Choroid plexus epithelial cell (primary cell): ENCODE measurements around the gene ARHGEF7.

ENCODE experiments used
- DNase-seq: peaks from one replicate; pipeline ENCODE4 v3.0.0-alpha.2; 2010; ENCODE audit warnings: low read depth
- H3K4me3 ChIP-seq: 2 replicates; pipeline ENCODE4 v1.5.1; 2011; ENCODE audit warnings: low read depth, mild to moderate bottlenecking, control low read depth, low read length, moderate library complexity
- TF ChIP-seq, protein P1 (sequence below): conservative IDR thresholded peaks from 2 replicates; pipeline ENCODE4 v1.5.1; 2011; ENCODE audit warnings: low read depth, mild to moderate bottlenecking, control low read depth, inconsistent platforms, low read length, moderate library complexity

The ARHGEF7 gene

GRCh38 chr13:111327730-111328573 is 212.8 kb downstream of the ARHGEF7 start:
- TF ChIP-seq, protein P1, sequence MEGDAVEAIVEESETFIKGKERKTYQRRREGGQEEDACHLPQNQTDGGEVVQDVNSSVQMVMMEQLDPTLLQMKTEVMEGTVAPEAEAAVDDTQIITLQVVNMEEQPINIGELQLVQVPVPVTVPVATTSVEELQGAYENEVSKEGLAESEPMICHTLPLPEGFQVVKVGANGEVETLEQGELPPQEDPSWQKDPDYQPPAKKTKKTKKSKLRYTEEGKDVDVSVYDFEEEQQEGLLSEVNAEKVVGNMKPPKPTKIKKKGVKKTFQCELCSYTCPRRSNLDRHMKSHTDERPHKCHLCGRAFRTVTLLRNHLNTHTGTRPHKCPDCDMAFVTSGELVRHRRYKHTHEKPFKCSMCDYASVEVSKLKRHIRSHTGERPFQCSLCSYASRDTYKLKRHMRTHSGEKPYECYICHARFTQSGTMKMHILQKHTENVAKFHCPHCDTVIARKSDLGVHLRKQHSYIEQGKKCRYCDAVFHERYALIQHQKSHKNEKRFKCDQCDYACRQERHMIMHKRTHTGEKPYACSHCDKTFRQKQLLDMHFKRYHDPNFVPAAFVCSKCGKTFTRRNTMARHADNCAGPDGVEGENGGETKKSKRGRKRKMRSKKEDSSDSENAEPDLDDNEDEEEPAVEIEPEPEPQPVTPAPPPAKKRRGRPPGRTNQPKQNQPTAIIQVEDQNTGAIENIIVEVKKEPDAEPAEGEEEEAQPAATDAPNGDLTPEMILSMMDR, result no peak
- H3K4me3 ChIP-seq, result no peak overlapping the region
- DNase-seq, result no peak

DNA sequence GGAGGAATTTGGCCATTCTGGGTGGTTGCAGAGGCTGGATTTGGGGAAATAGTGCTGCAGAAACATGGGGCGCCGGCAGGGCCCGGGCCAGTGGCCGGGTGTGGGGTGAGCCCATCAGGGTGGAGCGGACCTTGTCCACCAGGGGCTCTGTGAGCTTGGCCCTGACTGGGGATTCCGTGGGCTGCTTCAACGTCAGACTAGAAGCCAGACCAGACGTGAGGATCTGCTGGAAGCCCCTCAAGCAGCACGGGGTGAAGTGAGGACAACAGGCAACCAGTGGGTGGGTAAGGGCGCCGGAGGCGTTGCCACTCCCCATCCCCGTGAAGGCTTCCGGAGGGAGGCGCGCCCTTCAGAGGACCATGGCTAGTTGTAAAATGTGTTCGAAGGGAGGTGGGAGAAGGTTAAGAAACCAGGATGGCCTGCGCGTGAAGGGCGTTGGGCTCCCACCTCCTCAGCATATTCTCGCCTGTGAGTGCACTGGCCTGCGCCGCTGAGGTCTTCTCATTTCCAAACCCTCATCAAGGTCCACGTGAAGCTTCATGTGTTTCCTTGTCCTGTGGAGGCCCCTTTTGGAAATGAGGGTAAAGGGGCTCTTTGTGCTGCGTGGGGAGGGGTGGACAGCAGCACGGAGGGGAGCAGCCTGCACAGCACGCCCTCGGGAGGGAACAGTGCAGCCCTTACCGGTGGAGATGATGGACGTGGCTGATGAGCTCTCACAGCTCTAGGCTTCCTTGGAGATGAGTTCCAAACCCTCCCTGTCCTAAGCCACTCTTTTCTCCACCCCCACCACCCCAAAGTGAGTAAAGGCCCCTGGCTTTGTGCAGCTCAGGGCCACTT is 213.7 kb downstream of the ARHGEF7 start:
- TF ChIP-seq, protein P1, result no peak
- no peak for DNase-seq
- no peak overlapping the region for H3K4me3 ChIP-seq

GRCh38 chr13:111329641-111330040 is 214.5 kb downstream of the ARHGEF7 start:
- DNase-seq, result no peak
- TF ChIP-seq, protein P1, result no peak
- H3K4me3 ChIP-seq, result no peak overlapping the region

DNA sequence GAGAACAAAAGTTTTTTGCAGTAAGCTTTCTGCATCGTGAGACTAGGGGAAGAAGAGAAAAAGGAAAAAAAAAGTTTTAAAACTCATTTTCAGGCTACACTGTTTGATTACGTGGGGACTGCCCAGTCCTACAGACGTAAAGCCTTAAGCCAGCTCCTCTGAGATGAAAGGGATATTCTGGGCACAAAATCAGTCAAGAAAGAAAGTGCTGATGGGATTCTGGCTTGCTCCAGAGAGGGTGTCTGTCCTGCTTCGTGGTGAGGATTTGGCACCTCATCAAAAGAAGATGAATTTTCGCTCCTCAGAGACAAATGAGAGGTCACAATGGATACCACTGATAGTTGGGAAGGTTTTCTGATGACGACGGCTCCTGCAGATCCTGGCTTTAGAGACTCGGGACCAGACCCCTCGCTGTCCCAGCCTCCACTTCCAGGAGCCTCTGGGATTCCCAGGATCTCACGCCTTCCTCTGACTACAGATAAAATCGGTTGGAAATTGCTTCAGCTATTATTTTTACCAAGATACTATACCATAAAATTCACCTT is 215.0 kb downstream of the ARHGEF7 start:
- no peak for DNase-seq
- TF ChIP-seq, protein P1, result no peak
- no peak overlapping the region for H3K4me3 ChIP-seq

- TF ChIP-seq, protein P1, result no peak
- DNase-seq, result no peak
- H3K4me3 ChIP-seq, result no peak overlapping the region
Measured at GRCh38 chr13:111335298-111335697, 220.2 kb downstream of the ARHGEF7 start.

DNA sequence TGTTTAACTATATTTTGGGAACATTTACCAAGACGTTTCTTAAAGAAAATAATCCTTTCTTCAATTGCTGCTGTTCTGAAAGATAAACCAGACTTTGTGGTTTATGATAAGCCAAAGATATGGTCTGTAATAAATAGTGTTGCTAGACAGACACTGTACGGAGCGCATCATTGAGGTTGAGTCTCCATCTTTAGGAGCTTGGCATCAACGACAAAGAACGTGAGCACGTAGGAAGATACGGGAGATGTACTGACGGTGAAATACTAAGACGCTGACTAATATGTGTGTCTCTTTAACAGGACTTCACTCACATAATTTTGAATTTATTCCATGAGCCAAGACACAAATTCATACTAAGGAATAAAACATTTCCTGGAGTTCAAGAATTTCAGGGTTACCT is 221.6 kb downstream of the ARHGEF7 start:
- TF ChIP-seq, protein P1, result no peak
- DNase-seq, result peak; percentile 4
- no peak overlapping the region for H3K4me3 ChIP-seq
